ENCODE data around the gene TLE2.

DNA sequence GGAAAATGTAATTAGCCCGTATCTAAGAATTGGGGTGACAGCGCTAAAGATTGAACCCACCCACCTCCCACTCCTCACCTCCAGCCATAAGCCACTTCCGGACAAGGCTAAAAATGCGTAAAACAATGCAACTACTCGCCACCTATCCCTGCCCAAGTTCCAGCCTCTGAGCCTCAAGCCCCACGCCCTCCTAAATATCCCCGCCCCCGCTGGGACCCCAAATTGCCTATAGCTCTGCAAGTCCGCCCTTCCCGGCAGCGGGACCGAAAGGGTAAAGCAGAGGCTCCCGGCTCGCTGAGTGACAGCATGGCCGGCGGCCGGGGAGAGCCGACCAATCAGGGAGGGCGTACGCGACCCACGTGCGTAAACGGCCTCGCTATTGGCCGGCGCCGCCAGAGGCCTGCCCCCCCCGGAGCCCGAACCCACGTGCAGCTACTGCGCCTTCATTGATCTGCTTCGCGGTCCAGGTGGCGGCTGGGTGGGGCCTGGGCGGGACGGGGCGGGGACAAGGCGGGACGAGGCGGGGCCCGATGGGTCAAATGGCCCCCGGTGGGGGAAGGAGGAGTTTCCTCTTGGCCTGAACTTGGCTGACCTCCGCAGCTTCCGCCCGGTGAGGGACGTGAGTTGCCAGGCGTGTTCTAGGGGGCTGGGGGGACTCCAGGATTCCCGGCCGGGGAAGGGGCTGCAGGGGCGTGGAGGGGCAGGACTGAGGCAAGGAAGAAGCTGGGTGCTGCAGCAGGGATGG, 51.9 kb downstream of the TLE2 start, which contains the start of gene TLE6:
- TF ChIP-seq, protein P1, sequence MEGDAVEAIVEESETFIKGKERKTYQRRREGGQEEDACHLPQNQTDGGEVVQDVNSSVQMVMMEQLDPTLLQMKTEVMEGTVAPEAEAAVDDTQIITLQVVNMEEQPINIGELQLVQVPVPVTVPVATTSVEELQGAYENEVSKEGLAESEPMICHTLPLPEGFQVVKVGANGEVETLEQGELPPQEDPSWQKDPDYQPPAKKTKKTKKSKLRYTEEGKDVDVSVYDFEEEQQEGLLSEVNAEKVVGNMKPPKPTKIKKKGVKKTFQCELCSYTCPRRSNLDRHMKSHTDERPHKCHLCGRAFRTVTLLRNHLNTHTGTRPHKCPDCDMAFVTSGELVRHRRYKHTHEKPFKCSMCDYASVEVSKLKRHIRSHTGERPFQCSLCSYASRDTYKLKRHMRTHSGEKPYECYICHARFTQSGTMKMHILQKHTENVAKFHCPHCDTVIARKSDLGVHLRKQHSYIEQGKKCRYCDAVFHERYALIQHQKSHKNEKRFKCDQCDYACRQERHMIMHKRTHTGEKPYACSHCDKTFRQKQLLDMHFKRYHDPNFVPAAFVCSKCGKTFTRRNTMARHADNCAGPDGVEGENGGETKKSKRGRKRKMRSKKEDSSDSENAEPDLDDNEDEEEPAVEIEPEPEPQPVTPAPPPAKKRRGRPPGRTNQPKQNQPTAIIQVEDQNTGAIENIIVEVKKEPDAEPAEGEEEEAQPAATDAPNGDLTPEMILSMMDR (IDR thresholded peaks at IDR 0.05): no peak
- TF ChIP-seq POLR2A (IDR thresholded peaks at IDR 0.05): no peak
